CD4-positive, alpha-beta T cell treated with Interleukin-1 beta for 1 hour (primary cell): ENCODE measurements around the gene NTM.

ENCODE experiments used
- DNase-seq, 2 donors: peaks; one replicate each; pipeline ENCODE4 v3.0.0-alpha.2; 2020 to 2022

The NTM gene

GRCh38 chr11:131692961-131693360, 322.5 kb downstream of the NTM start:
- DNase-seq: no peak

DNA sequence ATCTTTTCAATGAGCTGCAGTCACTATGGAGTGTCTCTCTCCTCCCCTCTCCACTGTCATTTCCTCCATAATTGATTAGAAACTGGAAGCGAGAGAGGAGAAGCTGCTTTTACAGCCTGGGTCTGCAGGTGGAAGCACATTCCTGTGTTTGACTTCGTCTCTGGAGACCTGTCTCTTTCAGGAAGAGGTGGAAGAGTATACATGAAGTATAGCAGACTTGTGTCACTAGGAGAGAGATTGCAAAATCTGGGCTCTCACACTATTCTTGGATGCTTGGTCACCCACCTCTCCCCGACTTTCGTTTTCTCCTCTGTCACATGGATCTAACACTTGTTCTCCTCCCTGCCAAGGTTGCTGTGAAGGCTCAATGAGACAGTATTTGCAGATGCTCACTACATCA, 323.3 kb downstream of the NTM start:
- no peak for DNase-seq

- DNase-seq: peak; percentile 33 to 52
Observed at GRCh38 chr11:131694526-131695424, 324.4 kb downstream of the NTM start.

- DNase-seq: no peak
Observed at GRCh38 chr11:131695889-131696429, 325.5 kb downstream of the NTM start.

GRCh38 chr11:131696690-131697089, 326.3 kb downstream of the NTM start:
- no peak for DNase-seq

DNA sequence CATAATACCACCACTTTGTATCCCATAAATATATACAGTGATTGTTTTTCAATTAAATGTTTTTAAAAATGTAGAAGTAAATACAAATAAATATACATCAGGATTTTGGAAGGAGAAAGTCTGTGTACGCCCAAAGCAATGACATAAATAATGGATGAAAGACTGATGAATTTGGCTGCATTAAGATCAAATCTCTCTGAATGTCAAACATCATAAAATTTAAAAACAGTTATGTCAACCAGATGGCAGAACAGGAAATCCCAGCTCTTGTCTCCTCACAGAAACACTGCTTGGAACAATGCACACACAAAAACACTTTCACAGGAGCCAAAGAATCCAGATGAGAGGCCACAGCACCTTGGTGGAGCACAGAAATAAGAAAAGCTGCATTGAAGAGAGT, 332.9 kb downstream of the NTM start:
- DNase-seq: no peak

DNA sequence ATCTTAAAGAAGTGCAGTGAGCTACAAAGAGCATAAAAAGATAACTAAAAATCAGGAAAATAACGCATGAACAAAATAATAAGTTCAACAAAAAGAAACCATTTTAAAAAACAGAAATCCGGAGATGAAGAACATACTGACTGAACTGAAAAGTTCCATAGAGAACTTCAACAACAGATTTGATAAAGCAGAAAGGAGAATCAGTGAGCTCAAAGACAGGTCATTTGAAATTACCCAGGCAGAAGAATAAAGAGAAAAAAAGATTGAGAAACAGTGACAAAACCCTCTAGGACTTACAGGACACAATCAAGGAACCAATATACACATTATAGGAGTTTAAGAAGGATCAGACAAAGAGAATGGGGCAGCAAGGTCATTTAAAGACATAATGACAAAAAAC, 334.3 kb downstream of the NTM start:
- DNase-seq: no peak

GRCh38 chr11:131710511-131710910, 340.1 kb downstream of the NTM start:
- DNase-seq: no peak

GRCh38 chr11:131712897-131713296, 342.5 kb downstream of the NTM start:
- DNase-seq: no peak

DNA sequence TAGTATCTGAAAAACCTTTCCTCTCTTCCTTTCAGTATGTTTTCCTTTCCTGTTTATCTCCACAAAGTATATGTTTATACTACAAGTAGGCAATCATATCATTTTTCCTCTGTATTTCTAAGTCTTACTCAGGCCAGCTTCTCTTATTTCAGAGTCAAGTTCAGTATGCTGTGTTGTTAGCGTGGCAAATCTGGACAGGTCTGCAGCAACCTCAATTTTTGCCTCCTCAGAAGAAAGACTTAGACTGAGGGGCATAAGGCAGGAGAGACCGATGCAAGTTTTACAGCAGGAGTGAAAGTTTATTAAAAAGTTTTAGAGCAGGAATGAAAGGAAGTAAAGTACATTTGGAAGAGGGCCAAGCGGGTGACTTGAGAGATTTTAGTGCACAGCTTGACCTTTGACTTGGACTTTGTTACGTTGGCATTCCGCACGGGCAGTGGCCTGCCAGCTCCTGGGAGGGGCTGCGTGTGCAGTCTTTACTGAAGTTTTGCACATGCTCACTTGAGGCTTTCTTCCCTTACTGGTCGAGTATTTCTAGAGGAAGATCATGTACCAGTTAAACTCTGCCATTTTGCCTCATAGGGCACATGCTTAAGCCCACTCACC, 343.2 kb downstream of the NTM start:
- no peak for DNase-seq

DNA sequence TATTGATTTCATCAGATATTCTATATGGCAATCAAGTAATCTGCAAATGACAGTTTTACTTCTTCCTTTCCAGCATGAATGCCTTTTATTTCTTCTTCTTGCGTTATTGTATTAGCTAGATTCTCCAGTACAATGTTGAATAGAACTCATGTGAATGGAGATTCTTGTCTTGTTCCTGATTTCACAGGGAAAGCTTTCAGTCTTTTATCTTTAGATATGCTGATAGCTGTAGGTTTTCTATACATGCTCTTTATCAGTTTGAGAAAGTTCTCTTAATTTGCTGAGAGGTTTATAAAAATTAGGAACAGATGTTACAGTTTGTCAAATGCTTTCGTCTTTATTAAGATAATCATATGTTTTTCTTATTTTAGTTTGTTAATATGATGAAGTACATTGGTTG, 347.2 kb downstream of the NTM start:
- no peak for DNase-seq

GRCh38 chr11:131723088-131723487, 352.7 kb downstream of the NTM start:
- no peak for DNase-seq

GRCh38 chr11:131724436-131724975, 354.1 kb downstream of the NTM start:
- no peak for DNase-seq

DNA sequence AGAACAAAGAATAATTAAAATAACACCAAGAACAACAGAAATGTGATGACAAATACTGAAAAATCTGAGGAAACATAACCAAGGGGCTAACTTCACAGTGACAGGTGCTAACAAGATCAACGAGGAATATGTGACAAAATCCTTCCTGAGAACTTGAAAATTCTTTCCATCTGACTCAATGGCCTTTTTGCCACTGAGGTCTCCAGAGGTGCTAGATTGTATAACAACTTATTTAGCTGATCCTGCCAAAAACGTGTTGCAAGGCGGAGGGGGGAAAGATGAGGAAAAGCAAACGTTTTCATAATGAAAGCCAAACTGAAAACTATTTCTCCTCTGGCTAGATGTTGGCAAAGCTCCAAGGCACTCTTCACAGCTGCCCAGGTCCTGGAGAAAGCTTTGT, 364.5 kb downstream of the NTM start:
- DNase-seq: no peak

DNA sequence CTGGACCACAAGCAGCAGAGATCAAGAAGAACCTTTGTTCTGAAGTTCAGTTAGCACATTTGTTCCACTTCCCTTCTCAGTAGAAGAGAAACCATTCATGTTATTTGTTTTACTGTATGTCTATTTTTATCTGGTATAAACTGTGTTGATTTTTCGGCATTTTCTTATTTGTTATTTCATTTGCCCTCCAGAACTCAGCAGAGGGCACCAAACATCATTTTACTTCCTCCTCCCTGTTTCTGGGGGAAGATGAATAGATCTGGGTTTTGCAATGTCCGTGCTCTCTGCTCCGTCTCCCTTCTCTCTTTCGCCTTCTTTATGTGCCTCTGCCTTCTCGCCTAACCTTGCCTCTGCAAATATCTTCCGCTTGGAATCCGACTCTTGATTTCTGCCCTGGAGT, 366.9 kb downstream of the NTM start:
- DNase-seq: no peak

GRCh38 chr11:131739243-131739882, 368.9 kb downstream of the NTM start:
- DNase-seq: no peak

DNA sequence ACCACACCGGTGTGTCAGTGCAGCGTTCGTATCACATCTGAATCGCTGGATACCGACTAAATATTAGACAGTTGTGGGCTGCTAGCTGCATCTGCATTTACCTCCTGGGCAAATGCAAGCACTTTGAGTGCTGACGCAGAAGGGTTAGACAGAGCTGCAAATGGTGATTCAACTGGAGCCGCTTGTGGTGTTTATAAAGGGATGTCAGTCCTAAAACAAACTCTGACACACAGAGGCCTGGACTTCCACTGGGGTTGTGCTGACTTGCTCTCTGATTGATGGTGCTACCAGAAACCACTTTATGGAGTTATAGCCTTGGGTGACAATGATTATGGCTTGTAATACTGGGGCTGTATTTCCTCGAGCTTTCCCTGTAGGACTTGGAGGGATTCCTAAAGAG, 374.4 kb downstream of the NTM start:
- no peak for DNase-seq

DNA sequence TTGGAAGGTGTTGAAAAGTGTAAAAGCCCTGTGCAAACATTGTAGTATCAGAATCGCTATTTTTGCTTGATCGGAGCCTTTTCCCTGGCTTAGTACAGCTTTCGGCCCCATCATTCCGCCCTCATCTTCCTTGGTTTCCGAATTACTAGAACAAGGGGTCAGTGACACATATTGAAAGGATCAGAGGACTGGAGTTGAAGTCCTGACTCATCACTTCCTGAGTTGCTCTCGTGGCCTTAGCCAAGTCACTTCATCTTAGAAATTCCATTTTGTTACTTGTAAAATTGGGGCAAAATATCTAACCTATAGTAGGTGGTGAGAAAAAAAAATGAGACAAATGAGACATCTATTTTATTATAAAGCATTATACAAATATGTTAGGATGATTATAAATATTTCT, 375.0 kb downstream of the NTM start:
- no peak for DNase-seq

DNA sequence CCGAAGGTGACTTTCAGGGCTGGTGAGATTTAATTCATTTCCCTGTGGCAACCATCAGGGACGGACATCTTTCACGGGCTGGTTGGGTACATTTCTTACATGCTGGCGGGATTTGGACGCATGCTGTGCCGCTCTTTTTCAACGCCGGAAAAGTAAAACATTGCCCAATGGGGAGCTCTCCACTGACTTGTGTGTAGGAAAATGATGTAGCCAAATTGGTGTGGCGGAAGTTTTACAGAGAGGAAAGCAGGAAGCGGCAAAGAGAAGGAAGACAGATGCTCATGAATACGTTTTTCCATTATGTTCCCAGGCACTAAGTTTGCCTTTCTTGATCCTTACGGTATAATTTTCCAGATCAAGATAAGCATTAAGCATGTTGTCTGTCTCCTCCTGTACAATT, 375.8 kb downstream of the NTM start:
- DNase-seq: no peak

- peak; percentile 21 to 31 for DNase-seq
Observed at GRCh38 chr11:131748151-131749050, 378.0 kb downstream of the NTM start.

DNA sequence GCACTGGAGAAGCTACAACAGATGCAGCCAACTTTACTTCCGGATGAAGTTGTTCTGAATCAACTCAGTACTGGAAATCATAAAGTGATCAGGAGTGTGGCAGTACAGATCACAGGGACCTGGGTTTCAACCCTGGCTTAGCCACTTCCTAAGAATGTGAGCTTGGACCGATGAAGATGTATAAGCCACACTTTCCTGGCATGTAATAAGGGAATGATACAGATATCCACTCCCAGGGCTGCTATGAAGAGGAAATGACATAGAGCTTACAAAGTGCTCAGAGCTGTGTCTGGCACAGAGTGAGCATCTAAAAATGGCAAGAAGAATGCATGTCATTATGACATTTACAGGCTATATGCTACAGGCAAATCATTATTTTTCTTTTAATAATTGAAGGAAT, 378.7 kb downstream of the NTM start:
- DNase-seq: no peak

DNA sequence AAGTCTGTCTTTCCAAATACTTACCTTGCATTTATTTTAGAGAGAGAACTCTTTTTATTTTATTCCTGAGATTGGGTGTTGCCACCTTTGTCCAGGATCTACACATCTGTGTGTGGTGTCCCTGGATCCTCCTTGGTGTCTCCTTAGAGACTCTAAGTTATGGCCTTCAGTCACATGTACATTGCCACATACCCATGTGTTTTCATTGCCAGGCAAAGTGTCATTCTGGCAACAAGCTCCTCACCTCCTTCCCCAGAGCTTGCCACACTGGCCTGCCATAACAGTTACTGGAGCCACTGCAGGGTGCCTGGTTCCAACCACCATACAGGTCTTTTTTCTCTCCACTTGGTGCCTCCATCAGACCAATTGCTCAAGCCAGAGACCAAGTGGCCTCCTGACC, 379.7 kb downstream of the NTM start:
- DNase-seq: no peak
